Coronary artery (tissue), 2 donors: ENCODE measurements around the gene CCDC136.
A peak's percentile ranks its signal among the peaks of the same experiment; 100 is the strongest.

Experiments used
- DNase-seq: peaks from one replicate; pipeline ENCODE4 v3.0.0-alpha.2; 2017; ENCODE audit warnings: low spot score
- H3K27ac ChIP-seq, 2 donors: fragments of 200-600 bp; sonication (generic); one replicate each; pipeline ENCODE4 v1.5.1; 2016 to 2019
- H3K4me3 ChIP-seq: fragments of 200-600 bp; sonication (generic); 2 replicates; pipeline ENCODE4 v1.5.1; 2016; ENCODE audit warnings: mild to moderate bottlenecking, moderate library complexity
- TF ChIP-seq, protein P1 (sequence below): fragments of 200-600 bp; sonication (generic); IDR thresholded peaks from one replicate; pipeline ENCODE4 v1.5.1; 2019; ENCODE audit warnings: antibody characterized with exemption

CCDC136 gene

DNA sequence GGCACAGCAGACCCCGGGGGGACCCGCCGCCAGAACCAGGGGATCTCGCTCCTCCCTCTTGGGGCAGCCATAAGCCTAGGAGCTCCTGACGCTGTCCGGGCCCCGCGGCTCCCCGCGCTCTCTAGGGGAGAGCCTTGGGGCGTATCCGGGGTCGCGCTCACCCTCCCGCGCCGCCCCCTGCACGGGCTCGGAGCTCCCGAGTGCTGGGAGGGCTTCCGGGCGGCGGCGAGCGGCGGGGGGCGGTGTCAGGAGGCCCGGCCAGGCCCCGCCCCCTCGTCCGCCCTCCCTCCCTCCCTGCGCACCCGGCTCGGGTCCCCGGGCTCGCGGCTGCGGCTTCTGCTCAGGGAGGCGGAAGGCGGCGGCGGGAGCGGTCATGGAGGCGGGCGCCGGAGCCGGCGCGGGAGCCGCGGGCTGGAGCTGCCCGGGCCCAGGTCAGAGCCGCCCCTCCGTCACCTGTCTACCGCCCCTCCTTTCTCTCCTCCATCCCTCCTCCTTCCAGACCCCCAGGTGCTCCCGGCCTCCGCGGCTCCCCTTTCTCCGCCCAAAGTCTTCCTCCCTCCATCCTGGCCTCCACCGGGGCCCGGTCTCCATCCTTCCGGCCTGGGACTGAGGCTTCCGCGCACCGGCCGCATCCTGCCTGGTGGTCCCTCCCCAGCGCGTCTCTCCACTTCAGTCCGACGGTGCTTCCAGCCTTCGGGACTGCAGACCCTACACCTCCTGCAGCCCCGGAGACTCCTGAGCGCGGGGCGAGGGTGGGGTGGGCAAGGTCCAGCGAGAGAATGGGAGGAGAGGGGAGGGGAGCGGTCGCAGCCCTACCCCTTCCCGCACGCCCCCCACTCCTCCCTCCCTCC is at the start of gene CCDC136:
Gene CCDC136, plus strand, starts transcription at position 848 of the 851 bp plus-strand sequence. CDS start 444 bp downstream, outside the sequence.
- Histone ChIP-seq H3K4me3 (peak within 1 kb of the TSS; percentile 79), H3K27ac (peak within 1 kb of the TSS; percentile 58 to 62)
- DNase-seq: no peak
- TF ChIP-seq, protein P1, sequence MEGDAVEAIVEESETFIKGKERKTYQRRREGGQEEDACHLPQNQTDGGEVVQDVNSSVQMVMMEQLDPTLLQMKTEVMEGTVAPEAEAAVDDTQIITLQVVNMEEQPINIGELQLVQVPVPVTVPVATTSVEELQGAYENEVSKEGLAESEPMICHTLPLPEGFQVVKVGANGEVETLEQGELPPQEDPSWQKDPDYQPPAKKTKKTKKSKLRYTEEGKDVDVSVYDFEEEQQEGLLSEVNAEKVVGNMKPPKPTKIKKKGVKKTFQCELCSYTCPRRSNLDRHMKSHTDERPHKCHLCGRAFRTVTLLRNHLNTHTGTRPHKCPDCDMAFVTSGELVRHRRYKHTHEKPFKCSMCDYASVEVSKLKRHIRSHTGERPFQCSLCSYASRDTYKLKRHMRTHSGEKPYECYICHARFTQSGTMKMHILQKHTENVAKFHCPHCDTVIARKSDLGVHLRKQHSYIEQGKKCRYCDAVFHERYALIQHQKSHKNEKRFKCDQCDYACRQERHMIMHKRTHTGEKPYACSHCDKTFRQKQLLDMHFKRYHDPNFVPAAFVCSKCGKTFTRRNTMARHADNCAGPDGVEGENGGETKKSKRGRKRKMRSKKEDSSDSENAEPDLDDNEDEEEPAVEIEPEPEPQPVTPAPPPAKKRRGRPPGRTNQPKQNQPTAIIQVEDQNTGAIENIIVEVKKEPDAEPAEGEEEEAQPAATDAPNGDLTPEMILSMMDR: no peak

GRCh38 chr7:128742206-128742605 is 49.6 kb upstream of the CCDC136 start:
- H3K27ac ChIP-seq: peak overlapping the region in 1 of 2 donors; percentile 50
- TF ChIP-seq, protein P1: no peak
- no peak for DNase-seq
- H3K4me3 ChIP-seq: peak overlapping the region; percentile 21

- TF ChIP-seq, protein P1: no peak
- H3K4me3 ChIP-seq: no peak overlapping the region
- H3K27ac ChIP-seq: no peak overlapping the region
- no peak for DNase-seq
These were observed 48.5 kb upstream of the CCDC136 start for GRCh38 chr7:128743112-128743772.

DNA sequence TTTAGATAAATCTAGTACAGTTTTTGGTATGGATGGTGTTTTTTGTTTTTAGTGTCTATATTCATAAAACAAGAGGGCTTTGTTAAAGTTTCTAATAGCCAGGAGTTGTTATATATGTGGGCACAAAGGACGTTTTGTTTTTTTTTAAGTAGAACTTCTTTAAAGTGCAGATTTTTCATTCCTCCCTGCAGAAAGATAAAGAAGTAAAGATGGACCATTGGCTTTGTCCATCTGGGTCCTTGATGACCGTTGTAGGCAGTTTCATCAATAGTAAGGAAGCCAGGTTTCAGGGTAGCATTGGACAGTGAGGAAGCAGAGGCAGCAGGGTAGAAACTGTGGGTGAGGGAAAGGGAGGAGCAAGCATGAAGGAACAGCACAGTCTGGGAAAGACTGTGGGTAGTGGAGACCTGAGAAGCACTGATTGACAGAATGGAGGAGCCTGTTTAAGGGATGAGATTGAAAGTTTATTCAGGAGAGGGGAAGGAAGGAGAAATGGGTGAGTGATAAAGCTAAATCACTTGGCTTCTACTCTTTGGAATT is 47.3 kb upstream of the CCDC136 start:
- TF ChIP-seq, protein P1: no peak
- H3K4me3 ChIP-seq: no peak overlapping the region
- no peak for DNase-seq
- no peak overlapping the region for H3K27ac ChIP-seq

GRCh38 chr7:128745706-128746105 is 46.1 kb upstream of the CCDC136 start:
- TF ChIP-seq, protein P1: no peak
- no peak for DNase-seq
- Histone ChIP-seq H3K4me3 (no peak overlapping the region), H3K27ac (no peak overlapping the region)

- Histone ChIP-seq H3K4me3 (no peak overlapping the region), H3K27ac (no peak overlapping the region)
- TF ChIP-seq, protein P1: no peak
- no peak for DNase-seq
These were observed 44.3 kb upstream of the CCDC136 start for GRCh38 chr7:128747327-128748079.
